HG03575 (cell line): ENCODE results near the gene TMEM143.
"Not testable (repeated sequence)": the region's sequence is repeated elsewhere in the genome, so short reads cannot be mapped to it uniquely, and the experiment has no call there.

Experiments used
- ATAC-seq: cut with Tn5 transposase; IDR thresholded peaks from one replicate; pipeline ENCODE4 v1.9.1; 2021; ENCODE audit not compliant: unreplicated experiment, insufficient number of reproducible peaks, low FRiP score; ENCODE audit errors: extremely low read depth

Gene TMEM143

DNA sequence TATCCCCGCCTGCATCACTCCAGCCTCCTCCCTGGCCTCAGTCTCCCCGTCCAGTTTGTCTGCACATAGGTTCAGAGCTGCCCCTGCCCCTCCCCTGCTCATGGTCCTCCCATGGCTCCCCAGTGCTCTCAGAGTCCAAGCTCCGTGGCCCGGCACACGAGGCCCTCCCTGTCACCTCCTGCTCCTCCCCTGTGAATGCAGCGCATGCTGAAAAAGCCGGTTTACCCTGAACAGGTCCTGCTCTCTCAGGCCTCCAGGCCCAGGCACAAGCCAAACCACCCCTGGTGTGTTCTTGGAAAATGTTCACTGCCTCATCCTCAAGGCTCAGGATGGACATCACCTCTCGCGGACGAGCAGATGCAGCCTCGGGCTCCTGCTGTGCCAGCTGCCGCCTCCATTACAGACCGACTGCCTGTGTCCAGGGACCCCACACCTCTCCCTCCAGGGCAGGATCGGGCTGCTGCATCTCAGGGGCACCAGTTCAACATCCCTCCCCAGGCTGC lies 25.4 kb downstream of the TMEM143 start:
- no peak for ATAC-seq

DNA sequence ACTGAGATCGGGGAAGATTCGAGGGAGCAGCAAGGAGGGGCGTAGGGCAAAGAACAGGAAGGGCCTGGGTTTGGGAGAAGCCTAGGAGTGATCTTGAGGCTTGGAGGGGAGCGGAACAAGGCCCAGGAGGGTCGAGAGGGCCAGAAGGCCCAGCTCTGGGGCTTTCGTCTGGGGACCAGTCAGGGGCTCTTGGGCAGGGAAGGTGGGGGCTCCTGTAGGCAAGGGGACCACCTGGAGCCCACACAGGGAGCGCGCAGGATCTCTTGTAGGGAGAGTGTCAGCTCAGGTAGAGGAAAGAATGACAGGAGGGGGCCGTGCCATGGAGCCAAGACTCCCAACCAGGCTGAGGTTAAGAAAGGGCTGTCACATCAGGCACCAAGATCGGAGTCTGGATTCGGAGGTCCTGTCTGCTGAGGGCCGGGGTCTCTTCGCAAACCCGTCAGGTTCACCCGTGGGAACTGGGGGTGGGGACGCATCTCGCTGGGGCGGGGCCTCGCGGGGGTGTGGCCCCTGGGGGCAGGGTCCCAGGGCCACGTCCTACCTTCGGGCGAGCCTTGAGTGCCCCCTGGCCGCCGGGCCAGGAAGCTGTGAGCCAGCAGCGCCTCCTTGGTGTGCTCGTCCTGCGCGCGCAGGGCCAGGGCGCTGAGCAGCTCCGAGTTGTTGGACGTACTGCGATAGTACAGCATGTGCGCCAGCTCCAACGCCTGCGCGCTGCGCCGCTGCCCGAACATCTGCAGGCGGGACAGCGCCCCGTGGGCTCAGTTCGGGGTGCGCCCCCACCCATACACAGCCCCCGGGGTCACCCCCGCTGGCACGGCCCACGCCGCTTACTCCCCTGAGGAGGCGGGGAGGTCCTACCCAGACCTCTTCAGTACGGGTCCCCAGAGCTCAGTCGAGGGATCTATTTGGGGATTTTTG lies 30.0 kb downstream of the TMEM143 start:
- no peak for ATAC-seq

DNA sequence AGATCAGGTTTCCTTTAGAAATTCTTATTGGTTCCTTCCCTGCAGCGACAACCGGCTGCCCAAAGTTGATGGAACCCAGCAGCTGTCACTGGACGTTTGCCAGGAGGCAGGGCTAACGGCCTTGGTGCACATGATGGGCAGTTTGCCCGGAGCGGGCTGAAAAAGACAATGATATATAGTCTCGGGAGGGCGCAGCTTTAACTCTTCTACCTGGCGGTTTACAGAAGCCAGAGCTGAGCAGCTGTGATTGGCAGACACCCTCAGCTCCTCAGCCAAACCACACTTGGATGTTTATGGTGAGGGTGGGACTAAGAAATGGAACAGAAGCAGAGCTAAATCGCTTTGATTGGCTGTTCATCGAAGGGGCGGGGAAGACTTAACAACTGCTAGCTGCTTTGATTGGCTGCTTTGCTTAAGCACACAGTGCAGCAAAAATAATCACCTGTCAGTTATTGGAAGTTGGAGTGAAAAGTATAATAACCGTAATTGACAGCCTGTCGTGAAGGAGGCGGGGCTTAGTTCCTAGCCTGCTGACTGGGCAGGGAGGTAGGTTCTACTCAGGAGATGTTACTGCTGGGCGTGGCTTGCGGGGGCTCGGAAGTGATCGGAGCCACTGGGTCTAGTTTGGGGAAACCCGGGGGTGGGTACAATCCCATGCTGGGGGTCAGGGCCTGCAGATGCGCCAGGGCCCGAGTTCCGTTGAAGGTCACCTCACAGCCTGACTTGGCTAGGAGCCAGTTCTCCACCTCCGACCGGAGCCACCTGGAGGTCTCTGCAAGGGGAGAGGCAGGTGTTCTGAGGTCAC lies 30.9 kb downstream of the TMEM143 start:
- peak; percentile 53 for ATAC-seq

DNA sequence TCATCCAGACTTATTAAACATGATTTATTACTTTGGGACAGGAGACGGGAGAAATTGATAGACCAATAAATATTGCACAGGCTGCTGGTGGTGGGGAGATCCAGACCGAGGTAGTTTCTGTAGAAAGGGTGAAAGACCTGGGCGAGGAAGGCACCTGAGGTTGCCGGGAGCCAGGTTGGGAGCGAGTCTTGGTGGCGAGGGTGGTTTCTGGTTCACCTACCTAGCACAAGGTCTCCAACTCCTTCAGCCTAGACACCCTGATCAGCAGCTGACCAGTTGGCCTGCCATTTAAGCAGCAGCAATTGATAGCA lies 31.4 kb downstream of the TMEM143 start:
- no peak for ATAC-seq

DNA sequence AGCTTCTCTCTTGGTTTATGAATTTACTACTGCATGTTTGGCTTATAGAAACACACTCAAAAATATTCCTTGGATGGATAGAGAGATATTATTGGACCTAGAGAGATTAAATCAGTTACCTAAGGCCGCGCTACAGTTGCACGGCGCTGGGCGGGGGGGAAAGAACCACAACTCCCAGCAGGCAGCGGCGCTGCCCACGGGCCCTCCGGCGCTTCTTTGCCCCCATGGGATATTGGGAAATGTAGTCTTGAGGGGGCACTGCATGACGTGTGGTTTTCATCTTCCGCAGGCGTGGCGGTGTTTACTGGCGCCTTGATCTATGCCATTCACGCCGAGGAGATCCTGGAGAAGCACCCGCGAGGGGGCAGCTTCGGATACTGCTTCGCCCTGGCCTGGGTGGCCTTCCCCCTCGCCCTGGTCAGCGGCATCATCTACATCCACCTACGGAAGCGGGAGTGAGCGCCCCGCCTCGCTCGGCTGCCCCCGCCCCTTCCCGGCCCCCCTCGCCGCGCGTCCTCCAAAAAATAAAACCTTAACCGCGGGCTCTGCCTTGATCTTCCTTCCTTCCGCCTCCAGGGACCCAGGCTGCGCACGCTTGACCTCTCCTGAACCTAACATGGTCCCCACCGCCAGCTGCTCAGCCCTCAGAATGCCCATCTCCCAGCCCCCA lies 33.6 kb downstream of the TMEM143 start:
- no peak for ATAC-seq

DNA sequence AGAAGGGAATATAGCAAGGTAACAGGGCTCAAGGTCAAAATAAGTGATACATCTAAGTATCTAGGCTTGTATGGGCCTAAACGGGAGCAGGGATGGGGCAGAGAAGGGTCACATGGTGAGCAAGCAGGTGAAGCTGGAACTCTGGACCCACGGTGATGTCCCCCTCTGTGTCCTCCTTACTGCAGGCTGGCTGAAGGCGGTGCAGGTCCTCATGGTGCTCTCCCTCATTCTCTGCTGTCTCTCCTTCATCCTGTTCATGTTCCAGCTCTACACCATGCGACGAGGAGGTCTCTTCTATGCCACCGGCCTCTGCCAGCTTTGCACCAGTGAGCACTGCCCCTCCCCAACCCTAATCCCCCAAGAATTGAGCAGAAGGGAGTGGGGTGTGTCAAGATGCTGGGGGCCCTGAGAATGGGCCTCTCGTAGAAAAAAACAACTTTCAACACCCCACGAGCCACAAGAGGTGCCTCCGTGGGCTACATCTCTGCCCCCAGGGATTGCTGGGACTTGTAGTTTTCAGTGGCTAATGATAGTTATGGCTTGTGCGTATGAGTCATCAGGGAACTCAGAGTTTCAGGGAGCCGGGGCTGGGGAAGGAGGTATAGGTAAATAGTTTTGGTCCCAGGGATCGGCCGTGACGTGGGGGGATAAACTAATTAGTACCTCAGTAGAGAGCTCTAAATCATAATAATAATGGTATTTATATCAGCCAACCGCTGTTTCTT lies 34.4 kb downstream of the TMEM143 start:
- ATAC-seq = no peak

DNA sequence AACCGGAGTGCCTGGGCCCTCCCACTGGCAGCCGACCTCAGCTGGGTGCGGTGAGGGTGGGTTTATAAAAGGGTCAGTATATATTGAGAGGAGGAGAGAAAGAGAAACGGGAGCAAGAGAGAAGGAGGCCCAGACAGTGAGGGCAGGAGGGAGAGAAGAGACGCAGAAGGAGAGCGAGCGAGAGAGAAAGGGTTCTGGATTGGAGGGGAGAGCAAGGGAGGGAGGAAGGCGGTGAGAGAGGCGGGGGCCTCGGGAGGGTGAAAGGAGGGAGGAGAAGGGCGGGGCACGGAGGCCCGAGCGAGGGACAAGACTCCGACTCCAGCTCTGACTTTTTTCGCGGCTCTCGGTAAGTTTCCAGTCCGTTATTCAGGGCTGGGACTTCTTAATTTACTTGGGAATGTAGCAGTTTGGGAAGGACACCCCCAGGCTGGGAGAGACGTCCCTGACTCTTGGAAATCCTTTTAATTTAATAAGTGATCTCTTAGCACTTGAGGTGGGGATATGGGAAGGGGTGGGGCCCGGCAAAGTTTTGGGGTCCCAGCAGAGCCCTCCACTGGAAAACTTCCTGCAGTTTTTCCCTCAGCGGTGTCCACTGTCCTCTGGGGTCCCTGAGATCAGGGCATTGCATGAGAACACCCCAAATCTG lies 38.4 kb downstream of the TMEM143 start, which contains the start of gene EMP3:
TSS of gene EMP3 (plus strand) at position 288 of the 646 bp plus-strand sequence. CDS start 1,293 bp downstream, outside the sequence.
- ATAC-seq = no peak

DNA sequence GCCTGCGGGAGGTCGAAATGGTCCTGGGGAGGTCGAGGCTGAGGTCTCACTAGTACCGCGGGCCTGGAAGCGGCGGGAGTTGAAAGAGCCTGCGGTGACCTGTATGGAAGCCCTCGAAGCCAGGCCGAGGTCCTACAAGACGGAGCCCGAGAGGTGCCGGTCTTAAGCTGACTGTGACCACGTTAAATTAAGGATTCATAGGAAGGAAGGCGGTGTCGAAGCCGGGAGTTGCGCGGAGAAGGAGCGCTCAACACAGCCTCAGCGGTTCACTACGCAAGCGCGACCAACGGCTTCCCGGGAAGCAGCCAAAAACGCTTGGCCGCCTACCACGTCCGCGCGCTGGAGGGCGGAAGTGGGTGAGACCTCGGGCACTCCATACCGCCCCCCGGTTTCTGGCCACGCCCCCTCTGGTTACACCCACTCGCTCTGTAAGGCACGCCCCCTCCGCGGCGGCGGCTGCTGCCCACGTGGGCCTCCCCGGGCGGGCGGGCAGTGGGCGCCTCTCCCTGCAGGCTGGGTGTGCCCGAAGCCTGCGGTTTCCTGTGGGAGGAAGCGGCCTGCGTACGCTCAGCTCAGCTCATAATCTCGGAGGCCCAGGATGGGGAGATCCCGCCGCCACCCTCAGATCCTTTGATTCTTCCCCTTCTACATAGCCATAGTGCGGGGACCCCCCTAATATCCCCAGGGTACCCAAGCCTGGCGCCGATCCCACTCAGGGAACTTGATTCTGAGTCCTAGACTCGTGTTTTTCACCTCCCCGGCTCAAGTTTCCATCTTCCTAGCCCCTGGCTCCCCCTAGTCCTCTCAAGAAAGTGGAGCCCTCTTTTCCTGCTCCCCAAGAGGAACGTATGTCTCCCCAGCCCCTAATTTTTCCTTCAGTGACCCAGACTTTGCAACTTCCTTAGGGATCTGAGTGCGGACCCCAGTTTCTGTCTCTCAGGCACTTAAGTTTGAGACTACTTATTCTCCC lies 41.8 kb downstream of the TMEM143 start:
- peak; percentile 26 for ATAC-seq

DNA sequence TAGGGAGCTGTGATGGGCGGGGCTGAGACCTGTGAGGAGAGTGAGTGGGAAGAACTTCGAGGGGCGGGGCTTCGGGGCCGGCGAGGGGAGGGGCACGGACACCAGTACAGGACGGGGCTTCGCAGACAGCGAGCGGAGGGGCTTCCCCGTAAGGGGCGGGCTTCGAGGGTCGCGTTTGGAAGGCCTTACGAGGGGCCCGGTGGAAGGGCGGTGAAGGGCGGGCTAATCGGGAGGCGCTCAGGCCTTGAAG lies 42.4 kb downstream of the TMEM143 start:
- no peak for ATAC-seq

DNA sequence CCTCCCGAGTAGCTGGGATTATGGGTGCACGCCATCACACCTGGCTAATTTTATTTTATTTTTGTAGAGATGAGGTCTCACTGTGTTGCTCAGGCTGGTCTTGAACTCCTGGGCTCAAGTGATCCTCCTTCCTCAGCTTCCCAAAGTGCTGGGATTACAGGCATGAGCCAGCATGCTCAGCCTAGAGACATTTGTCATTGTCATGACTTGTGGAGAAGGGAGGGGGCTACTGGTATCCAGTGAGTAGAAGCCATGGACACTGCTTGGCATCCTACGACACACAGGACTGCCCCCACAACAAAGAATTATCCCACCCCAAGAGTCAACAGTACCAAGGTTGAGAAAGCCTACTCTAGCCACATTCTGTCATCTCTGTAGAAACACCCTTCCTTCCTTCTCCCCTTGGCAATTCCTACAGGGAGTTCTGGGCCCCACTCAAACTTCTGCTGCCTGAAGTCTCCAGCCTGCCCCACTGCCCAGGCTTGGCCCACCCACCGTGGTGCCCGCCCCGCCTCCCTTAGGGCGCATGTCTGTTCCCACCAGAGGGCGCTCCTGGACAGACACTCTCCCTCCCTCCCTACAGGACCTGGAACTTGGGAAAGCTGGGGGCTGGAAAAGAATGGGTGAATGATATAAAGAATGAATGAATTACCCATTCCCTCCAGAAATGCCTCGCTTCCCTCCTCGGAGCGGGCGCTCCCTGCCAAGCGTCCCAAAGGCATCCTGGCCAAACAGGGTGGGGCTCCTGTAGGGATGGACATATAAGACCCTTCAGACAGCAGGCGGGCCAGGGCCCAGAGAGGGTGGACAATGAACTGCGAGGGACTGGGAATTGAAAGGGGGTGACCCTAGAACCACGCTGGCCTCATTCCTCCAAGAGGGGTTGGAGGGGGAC lies 43.8 kb downstream of the TMEM143 start:
- ATAC-seq = no peak

DNA sequence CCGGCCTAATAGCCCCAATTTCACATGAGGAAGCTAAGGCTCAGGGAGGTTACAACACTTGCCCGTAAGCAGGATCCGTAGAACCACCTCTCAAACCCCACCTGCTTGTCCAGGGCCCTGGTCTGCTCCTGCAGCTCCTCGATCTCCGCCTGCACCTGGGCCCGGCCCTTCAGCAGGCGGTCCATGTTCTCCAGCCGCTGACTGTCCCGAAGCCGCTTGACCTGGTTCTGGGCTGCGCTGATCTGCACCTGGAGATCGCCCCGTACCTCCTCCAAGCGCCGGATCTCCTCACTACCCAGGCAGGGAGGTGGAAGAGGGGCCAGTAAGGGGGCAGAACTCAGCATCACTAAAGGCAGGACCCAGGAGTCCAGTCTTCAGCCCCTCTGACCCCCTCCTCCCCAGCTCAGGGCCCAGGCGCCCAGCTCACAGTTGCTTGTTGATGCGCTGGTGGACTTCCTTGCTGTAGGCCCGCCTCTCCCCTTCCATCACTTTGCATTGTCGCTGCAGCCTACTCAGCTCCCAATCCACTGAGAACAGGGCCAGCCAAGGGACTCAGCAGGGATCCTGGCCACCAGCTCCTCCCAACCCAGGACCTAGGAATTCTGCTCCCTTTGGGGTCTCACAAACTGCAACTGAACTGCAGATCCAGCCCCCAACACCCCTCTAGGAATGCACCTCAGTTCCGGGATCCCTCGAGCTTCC lies 45.3 kb downstream of the TMEM143 start:
- no peak for ATAC-seq

DNA sequence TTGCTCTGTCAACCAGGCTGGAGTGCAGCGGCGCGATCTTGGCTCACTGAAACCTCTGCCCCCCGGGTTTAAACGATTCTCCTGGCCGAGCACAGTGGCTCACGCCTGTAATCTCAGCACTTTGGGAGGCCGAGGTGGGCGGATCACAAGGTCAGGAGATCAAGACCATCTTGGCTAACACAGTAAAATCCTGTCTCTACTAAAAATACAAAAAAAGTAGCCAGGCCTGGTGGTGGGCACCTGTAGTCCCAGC lies 46.1 kb downstream of the TMEM143 start:
- not testable (repeated sequence) for ATAC-seq

DNA sequence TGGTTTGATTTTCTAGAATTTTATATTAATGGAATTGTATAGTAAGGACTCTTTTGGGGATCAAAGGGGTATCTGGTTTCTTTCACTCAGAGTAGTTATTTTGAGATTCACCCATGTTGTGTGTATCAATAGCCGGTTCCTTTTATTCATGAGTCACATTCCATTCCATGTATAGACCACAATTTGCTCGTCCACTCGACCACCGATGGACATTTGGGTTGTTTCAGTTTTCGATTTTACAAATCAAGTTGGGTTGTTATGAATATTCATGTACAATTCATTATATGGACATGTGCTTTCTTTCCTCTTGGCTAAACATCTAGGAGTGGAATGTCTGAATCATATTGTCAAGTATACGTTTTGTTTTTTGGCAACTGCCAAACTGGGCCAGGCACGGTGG lies 48.0 kb downstream of the TMEM143 start:
- no peak for ATAC-seq

DNA sequence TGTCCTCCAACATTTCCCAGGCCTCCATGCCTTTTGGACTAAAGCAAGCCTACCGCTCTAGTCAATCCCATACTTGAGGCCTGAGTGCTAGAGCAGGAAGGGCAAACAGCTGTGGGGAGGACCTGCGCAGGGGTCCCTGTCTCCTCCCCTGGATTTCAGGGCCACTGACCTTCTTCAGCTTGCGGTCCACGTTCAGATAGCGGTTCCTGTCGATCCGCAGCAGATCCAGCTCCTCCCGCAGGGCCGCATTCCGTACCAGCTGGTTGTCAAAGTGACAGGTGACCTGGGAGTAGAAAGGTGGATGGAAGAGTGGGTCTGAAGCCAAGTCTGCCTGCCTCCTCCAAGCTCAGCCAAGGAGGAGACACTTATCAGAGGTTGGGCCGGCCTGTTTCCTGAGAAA lies 52.4 kb downstream of the TMEM143 start:
- no peak for ATAC-seq

DNA sequence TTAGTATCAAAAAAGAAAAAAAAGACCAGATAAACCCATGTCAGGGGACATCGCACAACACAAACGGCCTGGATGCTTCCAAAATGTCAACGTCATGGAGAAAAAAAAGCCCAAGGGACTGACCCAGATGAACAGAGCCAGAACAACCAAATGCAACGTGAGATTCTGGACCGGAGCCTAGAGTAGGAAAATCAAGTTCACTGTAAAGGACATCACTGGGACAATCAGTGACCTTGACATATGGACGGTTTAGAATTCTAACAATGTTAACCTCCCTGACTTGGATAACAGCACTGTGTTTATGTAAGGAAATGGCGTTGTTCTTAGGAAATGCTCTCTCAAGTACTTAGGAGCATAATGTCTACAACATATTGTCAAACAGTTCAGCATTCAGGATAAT lies 53.5 kb downstream of the TMEM143 start:
- ATAC-seq = no peak

DNA sequence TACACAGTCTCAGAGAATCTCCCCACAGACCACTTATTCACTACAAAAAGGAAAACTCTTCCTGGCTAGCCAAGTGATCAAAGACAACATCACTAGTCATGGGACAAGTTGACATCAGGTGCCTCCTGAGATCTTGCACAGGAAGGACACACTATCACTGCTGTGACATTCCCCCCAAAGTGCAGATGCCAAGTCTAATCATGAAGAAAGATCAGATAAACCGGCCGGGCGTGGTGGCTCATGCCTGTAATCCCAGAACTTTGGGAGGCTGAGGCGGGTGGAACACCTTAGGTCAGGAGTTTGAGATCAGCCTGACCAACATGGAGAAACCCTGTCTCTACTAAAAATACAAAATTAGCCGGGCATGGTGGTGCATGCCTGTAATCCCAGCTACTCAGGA lies 54.0 kb downstream of the TMEM143 start:
- not testable (repeated sequence) for ATAC-seq
